ENCODE data around the gene IGF2BP2. TPM values are rescaled to one million over a fixed set of nuclear protein-coding genes. Genes with fewer than 3 reads are reported as not detected.
"Not testable (repeated sequence)": the region's sequence is repeated elsewhere in the genome, so short reads cannot be mapped to it uniquely, and the experiment has no call there.

Gene IGF2BP2
- polyA plus RNA-seq, 3 donors = 102 to 117 (median 105) TPM

DNA sequence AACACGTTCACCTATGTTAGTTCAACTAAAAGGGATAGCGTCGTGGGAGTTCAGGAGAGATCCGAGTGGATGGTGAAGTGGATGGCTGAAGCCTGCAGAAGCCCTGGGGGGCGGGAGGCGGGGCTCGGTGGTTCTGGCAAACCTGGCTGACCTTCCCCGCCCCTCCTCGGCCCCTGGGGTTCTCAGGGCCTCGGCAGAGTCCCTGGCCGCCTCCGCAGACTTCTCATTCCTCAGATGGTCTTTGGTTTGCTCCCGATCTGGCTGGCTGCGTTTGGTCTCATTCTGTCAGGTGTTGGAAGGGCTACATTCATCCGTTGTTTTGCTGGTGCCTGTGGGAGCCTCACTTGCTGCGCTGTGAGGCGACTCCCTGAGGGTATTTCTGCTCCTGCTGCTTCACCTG lies 179.7 kb downstream of the IGF2BP2 start:
- DNase-seq (ENCODE audit: extremely low read depth in 1 of 11, low read depth in 9 of 11, low spot score in 4 of 11) = not testable (repeated sequence)

GRCh38 chr3:185640308-185640707 lies 184.5 kb downstream of the IGF2BP2 start:
- no peak for DNase-seq (ENCODE audit: extremely low read depth in 1 of 11, low read depth in 9 of 11, low spot score in 4 of 11)

DNA sequence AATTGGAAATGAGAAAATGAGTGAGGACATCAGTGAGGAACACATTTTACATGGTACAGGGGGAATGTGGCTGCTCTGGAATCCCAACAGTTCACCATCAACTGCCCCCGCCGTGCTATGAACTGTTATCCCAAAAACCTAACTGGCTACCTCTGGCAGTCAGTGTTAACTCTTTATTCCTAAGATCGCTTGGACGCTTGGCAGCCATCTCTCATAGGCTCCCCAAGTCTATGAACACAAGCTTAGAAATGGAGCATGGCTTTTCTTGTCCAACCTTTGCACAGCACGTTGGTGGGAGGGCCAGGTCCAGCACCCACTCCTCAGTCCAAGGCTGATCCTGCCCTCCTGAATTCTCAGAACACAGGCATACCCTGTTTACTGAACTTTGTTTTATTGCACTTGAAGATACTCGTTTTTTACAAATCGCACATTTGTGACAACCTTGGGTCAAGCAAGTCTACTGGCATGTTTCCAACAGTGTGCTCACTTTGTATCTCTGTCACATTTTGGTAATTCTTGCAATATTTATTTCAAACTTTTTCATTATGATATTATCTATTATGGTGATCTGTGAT lies 185.1 kb downstream of the IGF2BP2 start:
- no peak for DNase-seq (ENCODE audit: extremely low read depth in 1 of 11, low read depth in 9 of 11, low spot score in 4 of 11)

- not testable (repeated sequence) for DNase-seq (ENCODE audit: extremely low read depth in 1 of 11, low read depth in 9 of 11, low spot score in 4 of 11)
Measured at GRCh38 chr3:185638651-185639050, 186.2 kb downstream of the IGF2BP2 start.

GRCh38 chr3:185637388-185637787 lies 187.5 kb downstream of the IGF2BP2 start:
- DNase-seq (ENCODE audit: extremely low read depth in 1 of 11, low read depth in 9 of 11, low spot score in 4 of 11) = no peak

DNA sequence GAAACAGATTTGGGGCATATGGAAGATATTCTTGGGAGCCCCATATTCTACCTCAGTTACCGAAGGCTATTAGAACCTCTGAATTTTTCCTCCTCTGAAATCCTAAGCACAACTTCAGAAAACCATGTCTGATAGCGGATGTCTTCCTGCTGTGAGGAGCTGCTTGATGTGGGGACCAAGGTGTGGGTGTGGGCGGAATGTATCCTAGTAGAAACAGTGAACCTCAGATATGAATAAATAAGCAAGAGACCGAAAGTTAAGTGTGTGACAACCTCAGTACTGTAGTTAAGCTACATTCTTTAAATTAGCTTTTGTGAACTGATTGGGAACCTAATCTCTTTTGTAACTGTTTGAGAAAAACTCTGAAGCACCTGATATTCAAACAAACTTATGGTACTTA lies 191.8 kb downstream of the IGF2BP2 start:
- DNase-seq (ENCODE audit: extremely low read depth in 1 of 11, low read depth in 9 of 11, low spot score in 4 of 11) = no peak

- DNase-seq (ENCODE audit: extremely low read depth in 1 of 11, low read depth in 9 of 11, low spot score in 4 of 11) = no peak
Measured at GRCh38 chr3:185631508-185632206, 193.2 kb downstream of the IGF2BP2 start.

DNA sequence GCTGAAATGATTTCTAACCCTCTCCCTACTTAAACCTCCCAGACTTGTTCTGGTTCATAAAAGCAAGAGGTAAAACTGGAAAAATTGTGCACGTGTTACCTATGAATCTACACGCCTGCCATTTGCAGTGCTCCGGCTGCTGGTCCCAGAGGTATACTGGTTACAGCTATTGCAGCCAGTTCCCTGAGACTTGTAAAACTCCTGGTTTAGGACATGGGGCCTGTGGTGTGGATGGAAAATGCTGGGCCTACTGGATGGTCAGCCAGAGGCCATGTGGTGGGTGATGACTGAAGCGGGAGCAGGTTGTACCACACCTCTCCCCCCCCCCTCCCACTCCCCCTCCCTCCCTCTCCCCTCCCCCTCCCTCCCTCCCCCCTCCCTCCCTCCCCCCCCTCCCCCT lies 193.7 kb downstream of the IGF2BP2 start:
- no peak for DNase-seq (ENCODE audit: extremely low read depth in 1 of 11, low read depth in 9 of 11, low spot score in 4 of 11)

- peak in 1 of 11 donors; percentile 22 for DNase-seq (ENCODE audit: extremely low read depth in 1 of 11, low read depth in 9 of 11, low spot score in 4 of 11)
Measured at GRCh38 chr3:185630182-185630622, 194.6 kb downstream of the IGF2BP2 start.

DNA sequence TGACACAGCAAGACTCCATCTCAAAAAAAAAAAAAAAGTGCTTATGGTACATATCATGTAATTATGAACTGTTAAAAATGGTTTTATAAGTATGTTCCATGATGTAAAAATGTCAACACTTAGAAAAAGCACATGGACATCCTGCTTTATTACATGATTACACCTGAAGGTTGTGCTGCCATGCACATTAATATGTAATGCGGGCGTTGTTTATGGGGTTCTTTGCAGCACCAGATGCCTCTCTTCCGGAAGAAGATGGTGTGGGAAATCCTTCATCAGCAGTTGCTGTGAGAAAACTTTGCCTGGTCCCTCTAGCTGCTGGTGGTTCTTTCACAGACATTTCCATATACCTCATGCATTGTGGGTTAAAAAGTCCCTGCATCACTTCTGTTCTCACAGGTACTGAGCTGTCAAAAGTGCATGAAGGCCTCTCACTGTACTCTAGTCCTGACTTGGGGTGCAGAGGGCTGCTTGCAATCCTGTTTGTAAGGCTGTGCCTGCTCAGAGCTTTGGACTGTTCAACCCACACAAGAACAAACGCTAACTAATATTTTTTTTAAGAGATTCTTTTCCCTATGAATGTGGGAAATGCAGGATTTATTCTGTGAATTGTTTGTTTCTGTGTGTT lies 195.2 kb downstream of the IGF2BP2 start:
- no peak for DNase-seq (ENCODE audit: extremely low read depth in 1 of 11, low read depth in 9 of 11, low spot score in 4 of 11)

DNA sequence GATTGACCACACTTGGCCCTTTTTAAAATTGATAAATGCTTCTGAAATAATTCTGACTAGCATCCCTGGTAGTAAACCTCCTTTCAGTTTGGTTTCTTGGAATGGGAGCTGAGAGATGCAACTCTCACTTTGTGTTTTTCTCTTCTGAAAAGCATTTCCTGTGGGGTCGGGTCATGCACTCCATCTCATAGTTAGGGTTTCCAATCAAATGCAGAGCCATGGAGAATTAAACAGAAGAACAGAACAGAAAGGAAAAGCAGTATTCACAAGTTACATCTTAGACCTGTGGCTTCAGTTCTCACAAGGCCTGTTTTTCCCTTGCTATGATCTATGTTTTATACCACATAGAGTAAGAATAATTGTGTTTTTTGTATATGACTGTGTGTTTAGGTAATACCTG lies 199.1 kb downstream of the IGF2BP2 start:
- DNase-seq (ENCODE audit: extremely low read depth in 1 of 11, low read depth in 9 of 11, low spot score in 4 of 11) = no peak

DNA sequence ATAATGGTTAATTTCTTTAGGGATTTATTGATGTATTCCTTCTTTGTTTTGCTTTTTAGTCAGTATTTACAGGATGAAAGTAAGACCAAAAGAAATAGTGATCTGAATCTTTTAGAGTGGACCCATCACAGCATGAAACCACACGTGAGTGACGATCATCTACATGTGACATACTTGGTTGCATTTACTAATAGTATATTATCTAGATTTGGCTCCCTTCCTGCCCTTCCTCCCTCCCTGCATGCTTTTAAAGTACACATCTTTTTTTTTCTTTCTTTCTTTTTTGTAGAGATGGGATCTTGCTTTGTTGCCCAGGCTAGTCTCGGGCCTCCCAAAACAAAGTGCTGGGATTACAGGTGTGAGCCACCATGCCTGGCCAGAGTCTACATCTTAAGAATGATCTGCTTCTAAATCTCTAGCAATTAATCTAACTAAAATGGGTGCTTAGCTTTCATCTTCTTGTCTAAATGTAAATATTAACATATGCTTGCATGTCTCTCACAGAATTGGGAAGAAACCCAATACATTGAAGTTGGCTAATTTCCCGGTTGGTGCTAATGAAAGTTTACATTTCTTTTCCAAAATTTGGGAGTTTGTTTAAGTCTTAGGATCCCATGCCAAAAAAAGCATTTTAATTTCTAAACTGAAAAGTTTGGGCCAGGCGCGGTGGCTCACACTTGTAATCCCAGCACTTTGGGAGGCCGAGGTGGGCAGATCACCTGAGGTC lies 200.7 kb downstream of the IGF2BP2 start:
- DNase-seq (ENCODE audit: extremely low read depth in 1 of 11, low read depth in 9 of 11, low spot score in 4 of 11) = no peak

- DNase-seq (ENCODE audit: extremely low read depth in 1 of 11, low read depth in 9 of 11, low spot score in 4 of 11) = no peak
Measured at GRCh38 chr3:185613016-185613415, 211.8 kb downstream of the IGF2BP2 start.

GRCh38 chr3:185606196-185606595 lies 218.6 kb downstream of the IGF2BP2 start:
- peak in 2 of 11 donors; percentile 15 to 16 for DNase-seq (ENCODE audit: extremely low read depth in 1 of 11, low read depth in 9 of 11, low spot score in 4 of 11)

- DNase-seq (ENCODE audit: extremely low read depth in 1 of 11, low read depth in 9 of 11, low spot score in 4 of 11) = no peak
Measured at GRCh38 chr3:185605566-185605965, 219.3 kb downstream of the IGF2BP2 start.

- no peak for DNase-seq (ENCODE audit: extremely low read depth in 1 of 11, low read depth in 9 of 11, low spot score in 4 of 11)
Measured at GRCh38 chr3:185595526-185595925, 229.3 kb downstream of the IGF2BP2 start.

GRCh38 chr3:185594073-185594472 lies 230.8 kb downstream of the IGF2BP2 start:
- no peak for DNase-seq (ENCODE audit: extremely low read depth in 1 of 11, low read depth in 9 of 11, low spot score in 4 of 11)
